Measurements from ENCODE around the gene SLC44A3.

GRCh38 chr1:94851571-94851970 is 31.4 kb downstream of the SLC44A3 start:
- TF ChIP-seq CEBPB (IDR thresholded peaks at IDR 0.05) = no peak
- TF ChIP-seq REST (IDR thresholded peaks at IDR 0.05; ENCODE audit: low read depth) = no peak
- TF ChIP-seq YY1 (IDR thresholded peaks at IDR 0.05; ENCODE audit: low read depth) = no peak
- no peak for TF ChIP-seq MAX (IDR thresholded peaks at IDR 0.05)
- no peak for TF ChIP-seq CREB1 (IDR thresholded peaks at IDR 0.05; ENCODE audit: low read depth)
- TF ChIP-seq FOXM1 (IDR thresholded peaks at IDR 0.05; ENCODE audit: borderline replicate concordance, low read depth) = no peak
- no peak for TF ChIP-seq TAF1 (IDR thresholded peaks at IDR 0.05; ENCODE audit: low read depth)
- no peak for TF ChIP-seq TCF12 (IDR thresholded peaks at IDR 0.05; ENCODE audit: low read depth)

Data from Ishikawa (cell line).